Muscle of leg (tissue), 11 donors: ENCODE data around the gene TBX3. TPM values are rescaled to one million over a fixed set of nuclear protein-coding genes. Genes with fewer than 3 reads are reported as not detected.
A peak's percentile ranks its signal among the peaks of the same experiment; 100 is the strongest.

Experiments
- DNase-seq: peaks from one replicate; pipeline ENCODE4 v3.0.0; 2013
- H3K27ac ChIP-seq: one replicate; pipeline ENCODE4 v1.5.1; 2013; ENCODE audit warnings: mild to moderate bottlenecking, low read length, control low read depth
- H3K27me3 ChIP-seq: one replicate; pipeline ENCODE4 v1.6.1; 2013; ENCODE audit warnings: low read length; ENCODE audit not compliant: control insufficient read depth, insufficient read depth
- H3K36me3 ChIP-seq: one replicate; pipeline ENCODE4 v1.6.1; 2013; ENCODE audit warnings: low read length; ENCODE audit not compliant: control insufficient read depth, insufficient read depth
- H3K4me1 ChIP-seq: one replicate; pipeline ENCODE4 v1.6.1; 2013; ENCODE audit warnings: low read length; ENCODE audit not compliant: control insufficient read depth, insufficient read depth
- H3K4me3 ChIP-seq: one replicate; pipeline ENCODE4 v1.5.1; 2013; ENCODE audit warnings: low read length, control low read depth
- H3K9me3 ChIP-seq: replicated peaks from 2 replicates; pipeline ENCODE4 v1.6.1; 2013; ENCODE audit warnings: low read depth, low read length; ENCODE audit not compliant: control insufficient read depth
- WGBS: methylation state at CpG from one replicate; pipeline ENCODE4 v1.1.5; 2013; ENCODE audit warnings: missing lambda C conversion rate; ENCODE audit not compliant: insufficient coverage; 5-methylcytosine and 5-hydroxymethylcytosine counted together
- polyA plus RNA-seq, 8 donors: library from polyadenylated mRNA; unstranded; fragments of 120-200 nt; gene quantifications; one replicate each; pipeline versions ENCODE4 v1.2.1 to v1.2.3, GENCODE V29; 2013; ENCODE audit warnings: inconsistent platforms in 1 of 8, low replicate concordance in 1 of 8; ENCODE audit not compliant: insufficient read length in 8 of 8, insufficient read depth in 1 of 8
- total RNA-seq: library from RNA; stranded (reverse); fragments of 120-200 nt; gene quantifications from one replicate; pipeline ENCODE4 v1.2.4, GENCODE V29; 2013

The TBX3 gene
- total and polyA plus RNA-seq, 9 donors = 16.6 to 33.8 (median 26.0) TPM

GRCh38 chr12:114697741-114698565 is 14.0 kb upstream of the TBX3 start:
- H3K27me3 ChIP-seq = peaks cover 94% of the 10 kb centered on the region
- no peaks in the 10 kb centered on the region for H3K9me3 ChIP-seq
- peak; percentile 70 for DNase-seq
- H3K4me3 ChIP-seq = peak overlapping the region; percentile 41
- no peaks in the 10 kb centered on the region for H3K36me3 ChIP-seq
- peaks cover 21% of the 10 kb centered on the region for H3K4me1 ChIP-seq
- WGBS = 6% methylated on average over 37 of the region's 55 CpGs
- H3K27ac ChIP-seq = no peak overlapping the region

GRCh38 chr12:114697243-114697716 is 13.3 kb upstream of the TBX3 start:
- Histone ChIP-seq H3K36me3 (no peaks in the 10 kb centered on the region), H3K4me3 (no peak overlapping the region), H3K9me3 (no peaks in the 10 kb centered on the region), H3K27ac (no peak overlapping the region), H3K4me1 (peaks cover 25% of the 10 kb centered on the region), H3K27me3 (peaks cover 94% of the 10 kb centered on the region)
- DNase-seq = no peak
- WGBS = 10% methylated on average over 4 of the region's 23 CpGs

GRCh38 chr12:114696443-114697242 is 12.7 kb upstream of the TBX3 start:
- DNase-seq = no peak
- 32% methylated on average over 25 of the region's 34 CpGs for WGBS
- peaks cover 94% of the 10 kb centered on the region for H3K27me3 ChIP-seq

GRCh38 chr12:114695305-114695592 is 11.3 kb upstream of the TBX3 start:
- no peaks in the 10 kb centered on the region for H3K36me3 ChIP-seq
- DNase-seq = no peak
- no peak overlapping the region for H3K4me3 ChIP-seq
- no peak overlapping the region for H3K27ac ChIP-seq
- 94% methylated on average over 3 of the region's 3 CpGs for whole genome bisulfite sequencing
- peaks cover 28% of the 10 kb centered on the region for H3K4me1 ChIP-seq
- H3K27me3 ChIP-seq = peaks cover 95% of the 10 kb centered on the region
- H3K9me3 ChIP-seq = no peaks in the 10 kb centered on the region

More at GRCh38 chr12:114696443-114697242, 12.7 kb upstream of the TBX3 start:
- Histone ChIP-seq H3K27ac (no peak overlapping the region), H3K4me3 (no peak overlapping the region), H3K9me3 (no peaks in the 10 kb centered on the region), H3K4me1 (peaks cover 29% of the 10 kb centered on the region), H3K36me3 (no peaks in the 10 kb centered on the region)

GRCh38 chr12:114694436-114695304 is 10.7 kb upstream of the TBX3 start:
- 69% methylated on average over 9 of the region's 12 CpGs for WGBS
- Histone ChIP-seq H3K4me1 (peaks cover 24% of the 10 kb centered on the region), H3K36me3 (no peaks in the 10 kb centered on the region), H3K27ac (no peak overlapping the region), H3K4me3 (no peak overlapping the region), H3K27me3 (peaks cover 93% of the 10 kb centered on the region), H3K9me3 (no peaks in the 10 kb centered on the region)
- no peak for DNase-seq

- no peak for DNase-seq
- Histone ChIP-seq H3K9me3 (no peaks in the 10 kb centered on the region), H3K36me3 (no peaks in the 10 kb centered on the region), H3K27ac (no peak overlapping the region), H3K4me3 (no peak overlapping the region), H3K4me1 (peaks cover 24% of the 10 kb centered on the region), H3K27me3 (peaks cover 90% of the 10 kb centered on the region)
- 46% methylated on average over 4 of the region's 6 CpGs for WGBS
These were observed 9.6 kb upstream of the TBX3 start for GRCh38 chr12:114693532-114693931.

DNA sequence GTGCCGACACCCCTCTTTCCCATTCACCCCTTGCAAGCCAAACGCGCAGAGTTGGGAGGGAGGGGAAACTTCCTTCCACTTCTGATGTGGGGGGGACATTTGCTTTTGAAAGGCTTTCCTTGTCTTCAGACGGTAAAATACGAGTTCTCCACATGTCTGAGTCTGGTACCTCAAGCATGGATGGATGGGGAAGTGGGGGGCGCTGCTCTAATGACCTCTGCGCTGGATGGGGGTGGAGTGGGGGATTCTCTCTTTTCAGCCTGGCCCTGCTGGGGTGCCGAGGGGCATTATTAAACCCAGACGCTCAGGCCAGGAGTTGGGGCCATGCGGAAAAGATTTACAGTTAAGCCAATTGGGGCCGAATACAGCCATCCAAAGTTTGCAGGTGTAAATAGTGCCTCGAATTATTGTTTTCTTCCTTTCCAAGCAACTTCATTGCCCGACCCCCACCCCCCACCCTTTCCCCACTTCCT is 9.1 kb upstream of the TBX3 start:
- Histone ChIP-seq H3K27me3 (peaks cover 90% of the 10 kb centered on the region), H3K27ac (no peak overlapping the region), H3K4me1 (peaks cover 24% of the 10 kb centered on the region), H3K36me3 (no peaks in the 10 kb centered on the region), H3K9me3 (no peaks in the 10 kb centered on the region), H3K4me3 (peak overlapping the region; percentile 45)
- 27% methylated on average over 5 of the region's 13 CpGs for WGBS
- no peak for DNase-seq

DNA sequence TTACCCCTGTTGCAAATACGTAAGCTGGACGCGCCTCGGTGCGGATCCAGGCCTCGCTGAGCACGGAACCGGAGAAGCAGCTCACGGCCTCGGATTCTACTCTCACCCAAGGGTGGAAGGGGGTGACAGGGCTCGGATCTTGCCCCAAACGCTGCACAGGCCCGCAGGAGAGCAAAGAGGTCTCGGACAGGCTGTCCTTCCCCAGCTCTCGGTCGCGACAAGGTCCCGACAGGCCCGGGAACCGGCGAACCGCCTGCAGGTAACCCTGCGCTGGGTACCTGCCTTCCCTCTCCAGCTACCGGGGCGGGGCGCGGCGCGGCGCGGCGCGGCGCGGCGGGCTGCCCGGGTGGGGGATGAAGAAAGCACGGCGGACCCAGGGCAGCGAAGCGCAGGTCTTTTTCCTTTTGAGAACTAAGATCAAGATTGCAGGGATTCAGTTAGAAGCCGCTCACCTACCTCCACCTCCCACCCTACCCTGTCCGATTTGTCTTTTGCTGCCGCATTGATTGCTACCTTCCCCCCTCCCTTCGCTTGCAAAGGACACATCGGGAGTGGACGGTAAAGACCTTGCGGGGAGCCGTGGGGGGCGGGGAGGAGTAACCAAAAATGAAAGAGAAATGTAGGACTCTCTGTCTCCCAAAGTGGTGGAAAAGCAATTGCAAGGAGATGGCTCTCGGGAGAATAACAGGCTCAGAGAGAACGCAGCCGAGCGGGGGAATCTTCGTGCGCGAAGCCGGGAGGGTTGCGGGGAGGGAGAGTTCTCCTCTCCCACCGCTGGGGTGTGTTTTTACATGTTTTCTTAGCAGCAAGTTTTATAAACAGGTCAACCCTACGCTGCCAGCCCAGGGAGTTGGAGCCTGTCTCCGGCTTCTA is 8.4 kb upstream of the TBX3 start:
- Histone ChIP-seq H3K9me3 (no peaks in the 10 kb centered on the region), H3K4me3 (peak overlapping the region; percentile 45), H3K4me1 (peaks cover 20% of the 10 kb centered on the region), H3K36me3 (no peaks in the 10 kb centered on the region), H3K27ac (no peak overlapping the region), H3K27me3 (peaks cover 88% of the 10 kb centered on the region)
- DNase-seq = peak; percentile 54
- 12% methylated on average over 19 of the region's 62 CpGs for WGBS

GRCh38 chr12:114691763-114692185 is 7.8 kb upstream of the TBX3 start:
- 58% methylated on average over 2 of the region's 18 CpGs for WGBS
- H3K27me3 ChIP-seq = peaks cover 88% of the 10 kb centered on the region
- H3K9me3 ChIP-seq = no peaks in the 10 kb centered on the region
- DNase-seq = no peak
- no peaks in the 10 kb centered on the region for H3K36me3 ChIP-seq
- no peak overlapping the region for H3K27ac ChIP-seq
- H3K4me1 ChIP-seq = peaks cover 20% of the 10 kb centered on the region
- H3K4me3 ChIP-seq = peak overlapping the region; percentile 45
